Small intestine (tissue), 7 donors: ENCODE results near the gene ITK. TPM values are rescaled to one million over a fixed set of nuclear protein-coding genes. Genes with fewer than 3 reads are reported as not detected.

ENCODE experiments used
- DNase-seq, 2 donors: peaks; one replicate each; pipeline versions ENCODE4 v3.0.0 to v3.0.0-alpha.2; 2013
- FAIRE-seq: peaks from 2 replicates; lab custom pipeline; 2012; peaks lifted over from hg19 to GRCh38; lab: Jason Lieb, UNC
- H3K27ac ChIP-seq, 3 donors: one replicate each; pipeline ENCODE4 v1.5.1; 2013; ENCODE audit warnings: low read length in 2 of 3, mild to moderate bottlenecking in 2 of 3, control low read depth in 1 of 3, inconsistent platforms in 1 of 3, low read depth in 1 of 3, moderate library complexity in 1 of 3
- H3K27me3 ChIP-seq, 3 donors: one replicate each; pipeline ENCODE4 v1.6.1; 2013; ENCODE audit warnings: low read length in 3 of 3, inconsistent platforms in 1 of 3; ENCODE audit not compliant: control insufficient read depth in 3 of 3, insufficient read depth in 3 of 3
- H3K36me3 ChIP-seq, 3 donors: one replicate each; pipeline ENCODE4 v1.6.1; 2013; ENCODE audit warnings: low read length in 3 of 3, inconsistent platforms in 1 of 3, low read depth in 1 of 3, mild to moderate bottlenecking in 1 of 3, moderate library complexity in 1 of 3; ENCODE audit not compliant: control insufficient read depth in 3 of 3, insufficient read depth in 2 of 3
- H3K4me1 ChIP-seq, 3 donors: one replicate each; pipeline ENCODE4 v1.6.1; 2013; ENCODE audit warnings: low read length in 2 of 3, inconsistent platforms in 1 of 3, low read depth in 1 of 3, mild to moderate bottlenecking in 1 of 3, moderate library complexity in 1 of 3; ENCODE audit not compliant: control insufficient read depth in 3 of 3, insufficient read depth in 2 of 3
- H3K4me3 ChIP-seq, 3 donors: one replicate each; pipeline ENCODE4 v1.5.1; 2013; ENCODE audit warnings: low read length in 3 of 3, control low read depth in 1 of 3, inconsistent platforms in 1 of 3, low read depth in 1 of 3, mild to moderate bottlenecking in 1 of 3, moderate library complexity in 1 of 3
- H3K9me3 ChIP-seq, 2 donors: one replicate each; pipeline ENCODE4 v1.6.1; 2013; ENCODE audit warnings: low read depth in 1 of 2, low read length in 1 of 2; ENCODE audit not compliant: control insufficient read depth in 2 of 2, insufficient read depth in 1 of 2
- WGBS, 3 donors: extraction: QIAGEN DNeasy Blood & Tissue Kit; methylation state at CpG; one replicate each; pipeline ENCODE4 v1.1.7; 2013; 5-methylcytosine and 5-hydroxymethylcytosine counted together
- polyA plus RNA-seq, 4 donors: library from polyadenylated mRNA; stranded (reverse) in 3 of 4; unstranded in 1 of 4; fragments of 200-250 nt in 3 of 4; fragments of 120-200 nt in 1 of 4; gene quantifications; one replicate each; pipeline versions ENCODE4 v1.2.1 to v1.2.3, GENCODE V29; 2013
- donor health status: healthy with polysubstance abuse.
- donor health status: control.
- donor health status: control.
- donor health status: Bipolar disorder and iron deficiency.
- donor health status: healthy.

The ITK gene
- polyA plus RNA-seq, 4 donors = 0.67 to 2.7 (median 1.4) TPM

- Histone ChIP-seq H3K4me3 (no peak overlapping the region), H3K4me1 (no peaks in the 10 kb centered on the region), H3K27ac (peak overlapping the region in 2 of 3 donors; percentile 43 to 65), H3K36me3 (no peaks in the 10 kb centered on the region), H3K9me3 (peaks cover 0 to 3% of the 10 kb centered on the region in 2 donors), H3K27me3 (peaks cover 0 to 1% (median 0%) of the 10 kb centered on the region in 3 donors)
- no peak for FAIRE-seq
- whole genome bisulfite sequencing, 3 donors = 79 to 84% (median 80%) methylated on average over 10 of the region's 10 CpGs
- DNase-seq = peak in 1 of 2 donors; percentile 27
Observed at GRCh38 chr5:157193699-157194424, 13.2 kb downstream of the ITK start.

DNA sequence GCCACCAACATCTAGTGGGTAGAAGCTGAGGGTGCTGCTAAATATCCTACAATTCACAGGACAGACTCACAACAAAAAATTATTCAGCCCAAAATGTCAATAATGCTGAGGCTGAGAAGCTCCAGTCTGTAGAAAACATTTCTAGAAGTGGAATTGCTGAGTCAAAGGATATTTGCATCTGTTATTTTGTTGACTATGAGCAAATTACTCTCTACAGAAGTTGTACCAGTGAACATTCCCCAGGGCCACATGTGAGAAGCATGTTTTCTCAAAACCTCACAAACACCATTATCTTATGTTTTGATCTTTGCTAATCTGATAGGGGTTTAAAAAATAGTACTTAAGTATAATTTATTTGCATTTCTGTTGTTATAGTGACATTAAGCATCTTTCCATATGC is 15.4 kb downstream of the ITK start:
- Histone ChIP-seq H3K4me1 (no peaks in the 10 kb centered on the region), H3K36me3 (no peaks in the 10 kb centered on the region), H3K9me3 (peaks cover 0 to 3% of the 10 kb centered on the region in 2 donors), H3K27me3 (peaks cover 0 to 5% (median 0%) of the 10 kb centered on the region in 3 donors), H3K4me3 (no peak overlapping the region), H3K27ac (no peak overlapping the region)
- DNase-seq = peak in 1 of 2 donors; percentile 15
- no peak for FAIRE-seq

- WGBS, 3 donors = 71 to 83% (median 77%) methylated on average over 3 of the region's 3 CpGs
- Histone ChIP-seq H3K27me3 (peaks cover 0 to 5% (median 0%) of the 10 kb centered on the region in 3 donors), H3K4me1 (no peaks in the 10 kb centered on the region), H3K27ac (no peak overlapping the region), H3K9me3 (peaks cover 0 to 3% of the 10 kb centered on the region in 2 donors), H3K36me3 (no peaks in the 10 kb centered on the region), H3K4me3 (no peak overlapping the region)
- DNase-seq (peak in 1 of 2 donors; percentile 22), FAIRE-seq (no peak)
Observed at GRCh38 chr5:157197086-157197485, 16.4 kb downstream of the ITK start.

GRCh38 chr5:157198277-157198986 is 17.8 kb downstream of the ITK start:
- Histone ChIP-seq H3K27me3 (peaks cover 0 to 5% (median 0%) of the 10 kb centered on the region in 3 donors), H3K9me3 (no peaks in the 10 kb centered on the region), H3K27ac (peak overlapping the region in 1 of 3 donors; percentile 8), H3K4me1 (no peaks in the 10 kb centered on the region), H3K4me3 (no peak overlapping the region), H3K36me3 (no peaks in the 10 kb centered on the region)
- FAIRE-seq (no peak), DNase-seq (peak in 1 of 2 donors; percentile 20)
- WGBS, 3 donors = 31 to 45% (median 44%) methylated on average over 5 of the region's 5 CpGs

DNA sequence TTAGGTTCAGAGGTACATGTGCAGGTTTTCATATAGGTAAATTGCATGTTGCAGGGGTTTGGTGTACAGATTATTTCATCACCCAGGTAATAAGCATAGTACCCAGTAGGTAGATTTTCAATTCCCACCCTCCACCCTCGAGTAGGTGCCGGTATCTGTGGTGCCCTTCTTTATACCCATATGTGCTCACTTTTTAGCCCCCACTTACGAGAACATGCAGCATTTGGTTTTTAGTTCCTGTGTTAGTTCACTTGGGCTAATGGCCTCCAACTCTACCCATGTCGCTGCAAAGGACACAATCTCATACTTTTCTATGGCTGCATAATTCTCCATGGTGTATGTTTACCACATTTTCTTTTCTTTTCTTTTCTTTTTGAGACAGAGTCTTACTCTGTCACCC is 21.2 kb downstream of the ITK start:
- FAIRE-seq (no peak), DNase-seq (no peak)
- Histone ChIP-seq H3K4me1 (no peaks in the 10 kb centered on the region), H3K27ac (no peak overlapping the region), H3K27me3 (peaks cover 0 to 3% (median 0%) of the 10 kb centered on the region in 3 donors), H3K36me3 (no peaks in the 10 kb centered on the region), H3K9me3 (no peaks in the 10 kb centered on the region), H3K4me3 (no peak overlapping the region)
- WGBS, 3 donors = 68 to 78% (median 73%) methylated on average over 4 of the region's 4 CpGs

DNA sequence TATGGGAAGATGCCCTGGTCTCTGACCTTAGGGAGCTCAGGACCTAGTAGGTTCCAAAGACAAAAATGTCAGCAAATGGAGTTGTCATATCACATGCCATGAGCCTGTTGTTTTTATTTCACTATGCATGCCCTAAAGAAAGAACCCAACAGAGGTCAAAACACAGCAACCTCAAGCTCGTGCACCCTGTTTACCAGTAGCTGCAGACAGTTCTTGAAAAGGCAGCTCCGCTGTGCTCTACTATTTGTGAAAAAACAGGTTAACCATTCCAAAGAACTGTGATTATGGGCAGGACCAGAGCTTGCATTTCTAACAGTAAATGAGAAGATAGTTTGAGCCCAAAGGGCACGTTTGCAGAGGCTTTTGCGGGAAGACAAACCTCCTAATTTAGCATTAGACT is 22.8 kb downstream of the ITK start:
- Histone ChIP-seq H3K27ac (peak overlapping the region in 2 of 3 donors; percentile 48 to 52), H3K4me1 (no peaks in the 10 kb centered on the region), H3K4me3 (no peak overlapping the region), H3K9me3 (no peaks in the 10 kb centered on the region), H3K27me3 (peaks cover 0 to 3% (median 0%) of the 10 kb centered on the region in 3 donors), H3K36me3 (no peaks in the 10 kb centered on the region)
- no peak for DNase-seq
- WGBS, 3 donors = 26 to 57% (median 35%) methylated on average over 4 of the region's 4 CpGs
- FAIRE-seq = no peak

DNA sequence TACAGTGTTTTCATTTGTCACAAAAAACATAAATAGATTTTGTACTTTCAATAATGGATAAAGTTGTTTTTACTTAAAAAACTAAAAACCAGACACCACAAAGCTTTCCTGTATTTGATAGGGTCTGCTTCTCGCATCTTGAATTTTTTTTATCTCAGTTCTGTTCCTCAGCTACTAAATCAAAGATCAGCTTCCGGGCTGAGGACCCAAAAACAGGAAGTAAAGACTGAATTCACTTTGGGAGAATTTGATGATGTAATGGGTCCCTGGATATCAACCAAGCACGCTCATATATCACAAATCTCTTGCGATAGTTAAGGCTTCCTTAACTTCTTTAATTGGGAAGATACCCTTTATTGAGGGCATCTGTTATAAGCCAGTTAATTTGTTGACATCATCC is 24.1 kb downstream of the ITK start:
- Histone ChIP-seq H3K4me3 (no peak overlapping the region), H3K36me3 (no peaks in the 10 kb centered on the region), H3K27ac (no peak overlapping the region), H3K9me3 (no peaks in the 10 kb centered on the region), H3K27me3 (no peaks in the 10 kb centered on the region), H3K4me1 (no peaks in the 10 kb centered on the region)
- FAIRE-seq (no peak), DNase-seq (no peak)
- WGBS, 3 donors = 58 to 75% (median 59%) methylated on average over 4 of the region's 4 CpGs

DNA sequence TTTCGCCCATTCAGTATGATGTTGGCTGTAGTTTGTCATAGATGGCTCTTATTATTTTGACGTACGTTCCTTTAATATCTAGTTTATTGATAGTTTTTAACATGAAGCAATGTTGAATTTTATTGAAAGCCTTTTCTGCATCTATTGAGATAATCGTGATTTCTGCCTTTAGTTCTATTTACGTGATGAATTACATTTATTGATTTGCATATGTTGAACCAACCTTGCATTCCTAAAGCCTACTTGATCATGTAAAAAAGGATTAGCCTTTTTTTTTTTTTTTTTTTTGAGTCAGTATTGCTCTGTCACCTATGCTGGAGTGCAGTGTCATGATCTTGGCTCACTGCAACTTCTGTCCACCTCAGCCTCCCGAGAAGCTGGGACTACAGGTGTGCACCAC is 25.1 kb downstream of the ITK start:
- Histone ChIP-seq H3K4me1 (no peaks in the 10 kb centered on the region), H3K27me3 (no peaks in the 10 kb centered on the region), H3K36me3 (no peaks in the 10 kb centered on the region), H3K27ac (no peak overlapping the region), H3K9me3 (no peaks in the 10 kb centered on the region), H3K4me3 (no peak overlapping the region)
- WGBS, 3 donors = 75 to 87% (median 75%) methylated on average over 6 of the region's 6 CpGs
- no peak for DNase-seq
- FAIRE-seq = no peak
